GM18870 (cell line): ENCODE data around the gene MUL1.

ENCODE experiments used
- ATAC-seq: cut with Tn5 transposase; IDR thresholded peaks from one replicate; pipeline ENCODE4 v1.9.1; 2021; ENCODE audit warnings: moderate library complexity; ENCODE audit not compliant: unreplicated experiment

MUL1 gene

DNA sequence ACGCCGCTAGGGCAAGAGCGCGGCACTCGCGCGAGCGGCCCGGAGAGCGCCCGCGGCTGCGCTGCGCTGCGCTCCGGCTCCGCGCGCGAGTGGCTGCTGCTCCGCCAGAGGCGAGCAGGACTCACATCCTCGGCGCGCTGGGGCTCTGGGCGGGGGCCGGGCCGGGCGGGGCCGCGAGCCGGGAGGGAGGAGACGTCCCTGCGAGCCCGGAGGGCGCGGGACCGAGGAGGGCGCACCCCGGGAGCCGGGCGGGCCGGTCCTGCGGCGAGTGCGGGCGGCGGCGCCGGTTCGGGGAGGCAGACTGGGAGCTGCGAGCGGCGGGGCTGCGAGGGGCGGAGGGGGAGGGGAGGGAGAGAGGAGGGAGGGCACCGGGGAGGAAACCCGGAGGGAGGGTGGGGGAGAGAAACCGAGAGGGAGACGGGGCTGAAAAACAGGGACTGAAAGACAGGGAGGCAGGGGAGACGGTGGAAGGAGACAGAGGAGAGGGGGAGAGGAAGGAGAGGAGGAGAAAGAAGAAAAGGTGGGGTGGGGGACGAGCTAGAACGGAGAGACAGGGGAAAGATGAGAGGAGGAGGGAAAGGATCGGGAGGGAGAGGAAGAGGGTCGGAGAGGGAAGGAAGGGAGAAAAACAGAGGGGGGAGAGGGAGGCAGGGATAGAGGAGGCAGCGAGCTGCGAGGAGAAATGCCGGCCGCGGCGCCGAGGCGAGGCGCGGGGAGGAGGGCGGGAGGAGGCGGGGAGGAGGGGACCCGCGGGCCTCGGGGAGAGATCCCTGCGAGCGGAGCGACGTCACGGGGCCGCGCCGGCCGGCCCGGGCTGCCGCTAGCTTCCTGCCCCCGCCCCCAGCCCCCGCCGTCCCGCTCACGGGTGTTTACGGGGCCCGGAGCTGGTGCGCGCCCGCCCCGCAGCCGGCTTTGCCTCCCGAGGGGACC lies 22.2 kb downstream of the MUL1 start, which contains the start of gene CAMK2N1:
TSS of gene CAMK2N1 (minus strand) at position 684 of the 930 bp plus-strand sequence. CDS start 831 bp downstream, outside the sequence.
- no peak for ATAC-seq

DNA sequence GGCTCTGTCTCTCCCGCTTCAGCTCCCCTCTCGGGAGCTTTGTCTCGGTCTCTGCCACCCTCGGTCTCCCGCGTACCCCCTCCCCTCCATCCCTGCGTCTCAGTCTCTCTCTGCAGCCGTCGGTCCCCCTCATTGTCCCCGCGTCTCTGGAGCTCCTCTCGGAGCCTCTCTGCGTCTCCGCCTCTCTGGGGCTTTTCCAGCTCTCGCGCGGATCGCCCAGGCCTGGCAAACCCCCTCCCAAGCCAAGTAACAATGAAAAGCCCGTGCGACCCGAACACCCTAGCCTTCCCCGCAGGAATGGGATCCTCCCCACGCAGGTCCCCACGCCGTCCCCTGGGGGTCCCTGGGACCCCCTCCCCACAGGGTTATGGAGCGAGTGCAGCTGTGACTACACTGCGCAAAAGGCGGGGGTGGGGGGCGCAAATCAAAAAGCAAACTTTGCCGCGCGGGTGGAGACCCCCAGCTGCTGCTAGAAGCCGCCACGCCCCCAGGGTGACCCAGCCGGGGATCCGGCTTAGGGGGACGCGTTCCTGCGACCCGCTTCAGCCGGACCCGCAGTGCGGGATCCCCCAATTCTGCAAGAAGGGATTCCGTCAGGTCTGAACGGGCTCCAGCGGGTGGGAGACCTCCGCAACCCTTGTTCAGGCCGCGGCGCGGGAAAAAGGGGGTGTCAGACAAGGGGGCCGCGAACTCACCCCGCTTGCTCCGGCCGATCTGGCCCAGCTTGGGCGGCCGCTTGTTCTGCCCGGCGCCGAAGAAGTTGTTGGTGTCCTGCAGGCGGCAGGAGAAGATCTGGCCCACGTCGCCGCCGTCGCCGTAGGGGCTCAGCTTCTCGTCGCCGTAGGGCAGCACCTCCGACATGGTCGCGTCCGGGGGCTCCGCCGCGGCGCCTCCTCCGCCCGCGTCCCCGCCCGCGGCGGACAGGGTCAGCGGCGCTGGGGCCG lies 23.2 kb downstream of the MUL1 start:
- no peak for ATAC-seq

DNA sequence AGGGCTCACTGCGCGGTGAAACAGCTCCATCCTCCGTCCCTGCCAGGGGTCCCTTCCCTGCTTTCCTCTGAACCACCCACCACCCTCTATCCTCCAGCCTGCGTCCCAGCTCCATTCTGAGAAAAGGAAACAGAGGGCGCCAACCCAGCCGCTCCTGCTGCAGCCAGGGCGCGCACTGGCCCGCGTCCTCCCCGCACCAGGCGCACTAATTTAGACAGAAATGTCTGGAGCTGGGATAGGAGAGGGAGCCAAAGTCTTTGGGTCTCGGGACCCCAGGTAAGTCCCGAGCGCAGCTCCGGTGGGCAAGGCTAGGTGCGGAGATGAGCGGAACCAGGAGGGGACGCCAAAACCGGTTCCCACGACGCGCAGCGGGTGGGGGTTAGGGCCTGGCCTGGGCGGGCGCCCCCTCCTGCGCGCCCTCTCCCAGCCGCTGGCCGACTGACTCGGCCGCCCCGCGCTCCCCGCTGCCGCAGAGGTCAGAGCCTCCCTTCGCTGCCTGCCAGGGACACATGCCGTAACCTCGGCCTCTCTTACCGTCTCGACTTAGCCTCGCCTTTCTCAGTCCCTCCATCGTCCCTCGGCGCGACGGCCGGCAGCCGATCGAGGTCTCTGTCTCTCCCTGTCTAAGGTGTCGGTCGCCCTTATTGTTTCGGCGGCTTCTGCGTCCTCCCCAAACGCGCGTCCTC lies 24.0 kb downstream of the MUL1 start:
- ATAC-seq, result no peak

DNA sequence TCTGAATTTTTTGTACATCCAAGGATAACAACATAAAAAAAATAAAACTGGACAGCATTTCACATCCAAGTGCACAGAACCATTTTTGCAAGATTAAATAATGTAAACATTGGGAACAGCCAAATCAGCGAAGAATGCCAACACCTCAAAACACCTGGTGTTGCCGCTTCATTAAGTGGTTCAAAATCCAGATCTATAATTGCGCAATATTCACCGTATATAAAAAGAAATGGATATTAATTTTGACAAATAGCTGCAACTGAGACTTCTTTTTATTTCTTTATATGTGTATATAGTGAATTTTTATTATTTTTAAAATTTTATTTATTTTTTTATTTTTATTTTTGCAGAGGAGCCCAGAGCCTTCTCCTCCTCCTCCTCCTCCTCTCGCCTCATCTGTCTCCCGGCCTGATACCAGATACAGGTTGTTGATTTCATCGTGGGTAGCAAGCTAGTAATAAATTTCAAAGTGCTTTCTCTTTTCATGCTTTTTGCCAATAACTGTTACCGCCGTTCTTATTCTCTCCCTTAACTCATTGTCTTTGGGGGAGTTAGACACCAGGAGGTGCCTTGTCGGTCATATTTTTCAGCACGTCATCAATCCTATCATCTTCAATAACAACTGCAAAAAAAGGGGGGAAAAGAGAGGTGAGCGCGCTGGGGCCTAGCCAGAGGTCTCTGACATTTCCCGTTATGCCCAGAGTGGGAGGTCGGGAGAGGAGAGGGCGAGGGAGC lies 24.7 kb downstream of the MUL1 start:
- no peak for ATAC-seq

DNA sequence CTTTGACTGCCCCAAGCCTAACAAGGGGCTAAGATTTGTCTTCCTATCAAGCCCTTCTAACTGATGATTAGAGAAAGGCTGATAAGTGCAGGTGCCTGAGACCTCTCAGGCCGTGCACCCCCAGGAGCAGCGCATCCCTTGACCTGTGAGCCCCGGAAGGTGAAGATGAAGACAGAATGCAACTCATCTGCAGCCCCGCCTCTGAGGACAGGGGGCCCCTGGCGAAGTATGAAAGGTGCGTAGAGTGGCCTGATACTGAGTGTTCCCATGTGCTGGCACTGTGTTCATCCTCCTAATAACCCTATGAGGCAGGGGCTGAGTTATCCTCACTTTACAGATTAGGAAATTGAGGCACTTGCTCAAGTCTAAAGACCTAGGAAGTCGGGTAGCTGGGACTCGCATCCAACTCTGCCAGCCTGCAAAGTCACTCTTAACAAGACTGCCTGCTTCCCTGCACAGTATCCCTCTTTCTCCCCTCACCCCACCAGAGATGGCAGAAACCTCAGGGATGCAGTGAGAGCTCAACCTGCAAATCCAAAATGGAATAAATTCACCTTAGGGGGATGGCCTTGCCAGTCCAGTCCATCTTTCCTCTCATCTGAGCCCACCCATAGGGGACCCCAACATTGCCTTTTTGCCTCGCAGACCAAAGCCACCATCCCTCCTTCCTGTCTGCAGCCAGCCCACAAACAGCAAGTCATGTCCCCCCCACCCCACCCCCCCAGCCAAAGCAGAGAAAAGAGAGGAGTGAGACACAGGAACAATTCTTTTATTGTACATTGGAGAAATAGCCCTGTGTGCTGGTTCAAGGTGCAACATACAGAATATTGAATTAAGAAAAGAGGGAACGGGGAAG lies 26.1 kb downstream of the MUL1 start:
- no peak for ATAC-seq

DNA sequence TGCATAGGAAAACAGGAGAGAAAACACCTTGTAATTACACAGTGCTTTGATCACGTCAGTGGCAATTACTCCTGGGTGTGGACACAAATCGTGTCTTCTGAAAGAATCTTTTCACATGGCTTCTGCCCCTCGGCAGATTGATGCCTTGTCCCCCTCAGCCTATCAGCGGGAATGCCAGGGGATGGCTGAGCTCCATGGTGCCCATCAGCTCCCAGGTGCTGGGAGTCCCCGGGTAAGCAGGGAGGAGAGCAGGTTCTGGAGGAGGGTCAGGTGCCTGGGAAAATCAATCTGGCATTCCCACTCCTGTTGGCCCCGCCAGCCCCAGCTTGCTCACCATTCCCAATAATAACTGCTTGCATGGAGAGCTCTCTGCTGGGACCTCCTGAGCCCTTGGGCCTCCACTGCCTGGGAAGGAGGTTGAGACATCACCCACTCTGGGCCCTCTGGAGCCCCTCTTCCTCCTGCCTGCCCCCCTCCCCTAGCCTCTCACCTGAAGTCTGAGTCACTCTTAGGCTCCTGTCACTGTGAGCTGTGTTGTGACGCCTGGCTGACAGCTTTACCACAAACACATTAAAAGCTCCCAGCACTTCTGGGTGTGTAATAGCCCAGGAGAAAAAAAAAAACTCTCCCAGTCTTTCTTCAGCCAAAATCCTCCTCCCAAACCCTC lies 26.9 kb downstream of the MUL1 start:
- no peak for ATAC-seq

DNA sequence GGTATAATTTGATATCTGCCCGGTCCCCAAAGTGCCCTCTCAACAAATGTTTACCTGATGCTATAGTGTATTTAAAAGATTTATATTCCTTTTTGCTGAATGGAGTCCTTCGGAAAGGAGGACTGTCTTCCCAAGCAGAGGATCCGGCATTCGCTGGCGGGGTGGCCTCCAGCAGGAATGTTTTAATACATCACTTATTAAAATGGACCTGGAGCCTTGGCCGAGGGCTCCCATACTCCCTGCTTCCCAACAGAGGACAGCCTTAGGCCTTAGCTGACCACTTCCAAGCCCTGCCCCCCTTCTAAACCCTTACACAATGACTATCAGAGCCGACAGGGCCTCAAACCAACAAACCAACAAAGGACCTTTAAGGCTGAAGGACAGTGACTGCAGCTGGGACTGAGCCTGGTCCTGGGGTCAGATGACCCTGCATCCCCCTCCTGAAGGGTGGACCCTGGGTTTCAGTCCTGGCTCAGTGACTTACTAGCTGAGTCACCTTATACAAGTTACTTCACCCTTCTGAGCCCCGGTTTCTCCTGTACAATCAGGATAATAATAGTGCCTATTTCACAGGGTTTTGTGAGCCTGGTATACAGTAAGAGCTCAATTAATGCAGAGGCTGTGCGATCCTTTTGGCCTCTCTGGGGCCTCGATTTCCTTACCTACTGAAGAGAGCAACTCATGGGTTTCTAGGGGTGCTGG lies 27.6 kb downstream of the MUL1 start:
- ATAC-seq, result no peak

DNA sequence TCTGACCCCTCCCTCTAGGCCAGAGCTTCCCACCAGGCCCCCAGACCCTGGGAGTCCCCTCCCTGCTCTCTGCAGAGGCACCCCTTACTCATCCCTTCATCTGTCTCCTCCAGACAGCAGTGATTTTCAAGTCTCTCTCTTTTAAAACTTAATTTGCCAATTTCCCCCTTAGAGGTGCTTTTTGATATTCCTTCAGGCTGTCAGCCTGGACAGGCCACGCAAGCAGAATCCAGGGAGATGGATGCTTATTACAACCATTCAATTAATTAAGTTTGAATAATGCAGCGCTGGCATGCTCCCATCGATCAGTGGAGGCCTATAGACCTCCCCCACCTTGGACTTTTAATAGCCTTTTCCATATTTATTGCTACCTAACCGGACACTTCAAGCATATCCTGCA lies 28.1 kb downstream of the MUL1 start:
- no peak for ATAC-seq

DNA sequence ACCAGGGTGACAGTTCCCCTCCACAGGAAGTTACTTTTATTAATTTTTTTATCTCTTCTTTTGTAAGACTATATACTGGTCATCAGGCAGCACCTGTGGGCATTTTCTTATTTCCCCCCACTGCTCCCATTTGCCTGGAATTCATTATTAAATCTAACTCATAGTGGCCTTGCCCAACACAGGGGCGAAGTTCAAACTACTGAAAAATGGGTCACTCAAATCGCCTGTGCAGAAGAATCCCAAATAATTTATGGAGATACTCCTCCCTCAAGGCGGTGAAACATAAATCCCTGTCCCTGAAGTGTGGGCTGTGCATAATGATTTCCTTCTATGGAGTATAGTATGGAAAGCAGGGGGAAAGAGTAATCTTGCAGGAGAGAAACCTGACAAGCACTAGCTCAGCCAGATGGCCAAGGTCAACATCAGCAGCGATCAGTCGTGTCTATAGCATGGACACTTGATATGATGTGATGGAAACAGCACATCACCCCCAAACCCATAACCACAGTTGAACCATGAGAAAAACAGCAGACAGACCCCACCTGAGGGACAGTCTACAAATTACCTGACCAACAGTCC lies 29.8 kb downstream of the MUL1 start:
- ATAC-seq, result no peak

DNA sequence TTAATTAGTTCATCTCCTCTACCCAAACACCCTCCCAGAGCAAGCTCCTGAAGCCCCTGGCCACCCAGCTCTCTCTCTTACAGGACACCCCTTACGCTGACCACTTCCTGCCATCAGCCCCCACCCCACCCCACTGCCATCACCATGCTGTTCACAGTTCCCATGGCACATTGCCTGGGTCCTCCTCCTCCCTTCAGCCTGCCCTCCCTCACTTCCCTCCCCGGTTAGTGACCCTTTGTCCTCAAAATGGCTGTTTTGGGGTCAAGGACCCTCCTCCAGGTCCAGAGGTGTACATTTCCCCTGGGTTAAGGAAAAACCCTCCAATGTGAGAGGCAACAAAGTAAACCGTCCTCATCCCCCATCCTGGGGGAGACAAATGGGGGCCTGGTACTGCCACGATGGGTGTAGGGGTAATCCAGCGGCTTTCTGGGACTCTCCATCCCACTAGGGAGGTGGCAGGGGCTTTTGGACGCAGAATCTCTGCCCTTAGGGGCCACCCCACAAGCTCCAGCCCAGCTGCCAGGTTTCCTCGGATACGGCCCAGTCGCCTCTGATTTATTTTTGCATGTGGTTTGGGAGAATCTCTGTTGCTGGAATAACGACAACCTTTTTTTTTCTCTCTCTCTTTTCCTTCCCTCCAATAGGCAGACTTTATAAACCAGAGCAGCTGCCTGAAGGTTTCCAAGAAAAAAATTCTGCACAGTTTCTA lies 30.4 kb downstream of the MUL1 start:
- ATAC-seq, result no peak

DNA sequence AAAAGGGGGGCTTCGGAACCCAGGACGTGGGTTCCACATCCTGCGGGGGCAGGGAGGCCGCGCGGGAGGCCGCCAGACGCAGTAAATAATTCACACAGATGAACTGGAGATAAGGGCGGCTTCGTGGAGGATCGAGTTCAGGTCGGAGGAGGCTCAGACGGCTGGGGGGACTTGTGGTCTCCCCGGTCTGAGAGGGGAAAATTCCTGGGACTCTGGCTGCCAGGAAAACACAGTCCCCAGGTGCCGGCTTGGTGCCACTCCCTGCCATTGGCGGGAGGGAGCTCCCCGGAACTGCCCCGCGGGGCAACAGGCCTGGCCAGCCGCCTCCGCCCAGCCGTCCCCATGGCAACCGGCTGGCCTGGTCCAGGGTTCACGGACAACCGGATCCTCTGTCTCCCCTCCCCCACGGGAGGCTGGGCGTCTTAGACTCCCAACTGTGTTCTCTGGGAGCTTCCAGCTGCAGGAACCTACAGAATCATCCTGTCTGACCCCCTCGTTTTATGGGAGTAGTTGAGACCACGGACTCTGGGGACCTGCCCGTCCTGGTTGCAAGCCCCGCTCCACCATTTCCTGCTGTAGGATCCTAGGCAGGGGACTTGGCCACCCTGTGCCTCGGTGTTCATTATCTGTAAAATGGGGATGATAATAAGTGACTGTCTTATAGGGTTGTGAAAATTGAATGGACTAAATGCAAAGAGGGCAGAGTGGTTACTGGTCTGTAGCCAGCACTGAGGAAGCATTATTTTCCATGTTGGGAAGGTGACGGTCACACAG lies 31.5 kb downstream of the MUL1 start:
- ATAC-seq, result no peak

DNA sequence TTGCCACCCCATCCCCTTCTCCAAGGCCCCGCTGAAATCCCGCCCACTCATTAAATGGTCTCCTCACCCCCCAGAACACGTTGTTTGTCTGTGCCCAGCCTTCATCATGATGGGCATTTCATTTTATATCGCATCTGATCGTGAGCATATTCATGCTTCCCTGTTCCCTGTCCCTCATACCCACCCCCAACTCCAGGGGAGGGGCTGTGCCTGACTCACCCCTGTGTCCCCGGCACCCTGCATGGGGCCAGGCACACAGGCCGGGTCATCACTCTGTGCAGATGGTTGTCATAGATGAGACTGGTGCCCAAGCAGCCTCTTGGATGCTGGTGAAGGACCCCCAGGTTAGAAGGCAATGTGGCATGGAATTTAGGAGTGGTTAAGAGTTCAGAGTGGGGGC lies 33.0 kb downstream of the MUL1 start:
- ATAC-seq, result no peak

DNA sequence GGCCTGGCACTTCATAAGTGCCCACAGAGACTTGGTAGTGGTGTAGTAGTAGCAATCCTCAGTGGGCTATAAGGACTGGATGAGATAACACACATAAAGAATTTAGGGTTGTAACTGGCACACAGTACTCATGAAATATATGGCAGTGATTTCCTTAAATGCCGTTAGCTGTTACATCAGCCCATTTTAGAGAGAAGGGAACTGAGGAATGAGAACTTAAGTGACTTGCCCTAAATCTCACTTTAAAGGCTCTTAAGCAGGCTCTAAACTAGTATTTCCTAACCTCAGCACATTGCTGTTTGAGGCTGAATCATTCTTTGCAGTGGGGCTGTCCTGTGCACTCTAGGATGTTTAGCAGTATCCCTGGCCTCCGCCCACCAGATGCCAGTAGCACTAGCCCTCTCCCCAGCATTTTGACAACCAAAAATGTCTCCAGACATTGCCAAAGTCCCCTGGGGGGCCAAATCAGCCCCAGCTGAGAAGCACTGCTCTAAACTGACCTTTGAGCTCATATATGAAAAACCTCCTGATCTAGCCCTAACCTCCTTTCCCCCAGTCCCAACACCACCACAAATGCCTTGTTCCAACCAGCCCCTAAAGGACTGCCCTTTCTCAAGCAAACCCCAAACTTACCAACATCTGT lies 33.5 kb downstream of the MUL1 start:
- ATAC-seq, result no peak

DNA sequence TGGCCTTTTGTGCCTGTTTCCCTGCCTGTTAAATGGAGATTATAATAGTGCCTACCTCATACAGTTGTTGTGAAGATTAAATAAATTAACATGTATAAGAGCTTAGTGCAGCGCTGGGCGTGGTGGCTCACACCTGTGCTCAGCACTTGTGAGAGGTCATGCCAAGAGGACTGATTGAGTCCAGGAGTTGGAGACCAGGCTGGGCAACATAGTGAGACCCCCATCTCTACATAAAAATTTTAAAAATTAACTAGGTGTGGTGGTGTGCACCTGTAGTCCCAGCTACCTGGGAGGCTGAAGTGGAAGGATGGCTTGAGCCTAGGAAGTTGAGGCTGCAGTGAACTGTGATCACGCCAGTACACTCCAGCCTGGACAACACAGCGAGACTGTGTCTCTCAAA lies 34.1 kb downstream of the MUL1 start:
- no peak for ATAC-seq

DNA sequence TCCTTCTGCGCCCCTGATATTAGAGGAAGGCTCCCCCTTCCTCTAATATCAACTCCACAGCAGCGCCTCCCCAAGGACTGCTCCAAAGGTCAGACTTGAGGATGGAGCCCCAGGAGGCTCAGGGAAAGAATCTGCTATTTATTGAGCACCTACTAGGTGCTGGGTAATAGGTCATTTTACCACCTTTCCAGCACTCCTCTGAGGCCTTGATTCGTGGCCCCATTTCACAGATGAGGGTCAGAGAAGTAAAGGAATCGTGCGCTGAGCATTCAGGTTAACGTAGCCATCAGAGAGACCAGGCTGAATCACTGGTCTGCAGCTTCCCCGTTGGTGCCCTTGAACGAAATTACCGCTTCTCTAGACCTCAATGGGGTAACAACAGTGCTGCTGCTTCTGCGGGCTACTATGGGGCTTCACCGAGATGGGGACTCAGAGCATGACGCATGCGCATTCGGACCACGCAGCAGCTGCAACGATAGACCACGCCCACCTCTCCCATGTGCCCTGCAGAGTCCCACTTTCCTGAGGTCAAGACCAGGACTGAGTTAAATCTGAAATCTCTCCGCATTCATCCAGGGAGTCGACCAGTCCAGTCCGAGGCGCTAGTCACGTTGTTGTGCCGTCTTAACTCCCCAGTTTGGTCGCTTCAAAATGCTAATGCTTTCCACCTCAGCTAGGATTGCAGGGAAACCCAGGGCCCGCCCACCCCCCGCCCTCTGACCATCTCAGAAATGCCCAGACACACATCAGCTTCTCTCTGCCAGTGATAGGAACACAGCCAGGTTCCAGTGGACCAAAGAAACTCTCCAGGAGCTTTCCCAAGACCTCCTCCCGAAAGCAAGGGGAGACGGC lies 34.9 kb downstream of the MUL1 start:
- ATAC-seq, result no peak
